AG09309 (cell line): ENCODE data around the gene CCDC124.
"Not testable (repeated sequence)": the region's sequence is repeated elsewhere in the genome, so short reads cannot be mapped to it uniquely, and the experiment has no call there.

ENCODE experiments used
- DNase-seq: peaks from one replicate; pipeline ENCODE4 v3.0.0-alpha.2; 2010; ENCODE audit warnings: low read depth
- H3K4me3 ChIP-seq: 2 replicates; pipeline ENCODE4 v1.5.1; 2011; ENCODE audit warnings: mild to moderate bottlenecking, low read depth, low read length, moderate library complexity; ENCODE audit not compliant: control insufficient read depth
- TF ChIP-seq, protein P1 (sequence below): IDR thresholded peaks from 2 replicates; pipeline ENCODE4 v1.5.1; 2011; ENCODE audit warnings: mild to moderate bottlenecking, low read depth, low read length, inconsistent platforms; ENCODE audit not compliant: insufficient read depth, control insufficient read depth; ENCODE audit errors: missing control alignments

Gene CCDC124

DNA sequence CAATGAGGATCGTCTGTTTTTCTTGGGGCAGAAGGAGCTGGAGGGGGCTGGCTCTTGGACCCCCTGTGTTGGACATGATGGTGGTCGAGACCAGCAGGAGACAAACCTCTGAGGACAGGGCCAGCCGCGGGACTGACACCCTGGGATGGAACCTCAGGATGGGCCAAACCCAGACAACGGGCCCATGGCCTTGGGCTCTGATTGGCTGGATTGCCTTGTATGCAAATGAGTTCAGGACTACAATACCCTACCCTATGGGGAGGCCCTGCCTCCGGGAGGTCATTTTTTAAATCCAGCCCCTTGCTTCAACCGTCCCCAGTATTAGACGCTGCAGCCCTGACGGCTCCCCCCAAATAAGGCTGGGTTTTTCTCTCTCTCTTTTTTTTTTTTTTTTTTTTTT lies 39.0 kb upstream of the CCDC124 start:
- no peak for DNase-seq
- TF ChIP-seq, protein P1, sequence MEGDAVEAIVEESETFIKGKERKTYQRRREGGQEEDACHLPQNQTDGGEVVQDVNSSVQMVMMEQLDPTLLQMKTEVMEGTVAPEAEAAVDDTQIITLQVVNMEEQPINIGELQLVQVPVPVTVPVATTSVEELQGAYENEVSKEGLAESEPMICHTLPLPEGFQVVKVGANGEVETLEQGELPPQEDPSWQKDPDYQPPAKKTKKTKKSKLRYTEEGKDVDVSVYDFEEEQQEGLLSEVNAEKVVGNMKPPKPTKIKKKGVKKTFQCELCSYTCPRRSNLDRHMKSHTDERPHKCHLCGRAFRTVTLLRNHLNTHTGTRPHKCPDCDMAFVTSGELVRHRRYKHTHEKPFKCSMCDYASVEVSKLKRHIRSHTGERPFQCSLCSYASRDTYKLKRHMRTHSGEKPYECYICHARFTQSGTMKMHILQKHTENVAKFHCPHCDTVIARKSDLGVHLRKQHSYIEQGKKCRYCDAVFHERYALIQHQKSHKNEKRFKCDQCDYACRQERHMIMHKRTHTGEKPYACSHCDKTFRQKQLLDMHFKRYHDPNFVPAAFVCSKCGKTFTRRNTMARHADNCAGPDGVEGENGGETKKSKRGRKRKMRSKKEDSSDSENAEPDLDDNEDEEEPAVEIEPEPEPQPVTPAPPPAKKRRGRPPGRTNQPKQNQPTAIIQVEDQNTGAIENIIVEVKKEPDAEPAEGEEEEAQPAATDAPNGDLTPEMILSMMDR: no peak
- no peak overlapping the region for H3K4me3 ChIP-seq

DNA sequence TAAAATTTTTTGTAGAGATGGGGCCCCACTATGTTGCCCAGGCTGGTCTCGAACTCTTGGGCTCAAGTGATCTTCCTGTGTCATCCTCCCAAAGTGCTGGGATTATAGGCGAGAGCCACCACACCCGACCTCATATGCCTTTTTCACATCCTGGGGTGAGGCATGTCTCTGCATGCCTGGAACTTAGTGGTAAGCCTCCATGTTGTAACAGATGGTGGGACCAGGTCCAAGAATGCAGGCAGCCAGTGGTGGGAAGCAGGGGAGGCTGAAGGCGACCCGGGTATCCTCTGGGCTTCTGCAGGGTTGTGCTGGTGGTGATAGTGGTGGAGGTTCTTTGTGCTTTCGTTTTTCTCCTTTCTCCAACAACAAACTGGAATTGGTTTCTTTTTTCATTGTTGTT lies 30.1 kb upstream of the CCDC124 start:
- no peak overlapping the region for H3K4me3 ChIP-seq
- TF ChIP-seq, protein P1: no peak
- peak; percentile 31 for DNase-seq

DNA sequence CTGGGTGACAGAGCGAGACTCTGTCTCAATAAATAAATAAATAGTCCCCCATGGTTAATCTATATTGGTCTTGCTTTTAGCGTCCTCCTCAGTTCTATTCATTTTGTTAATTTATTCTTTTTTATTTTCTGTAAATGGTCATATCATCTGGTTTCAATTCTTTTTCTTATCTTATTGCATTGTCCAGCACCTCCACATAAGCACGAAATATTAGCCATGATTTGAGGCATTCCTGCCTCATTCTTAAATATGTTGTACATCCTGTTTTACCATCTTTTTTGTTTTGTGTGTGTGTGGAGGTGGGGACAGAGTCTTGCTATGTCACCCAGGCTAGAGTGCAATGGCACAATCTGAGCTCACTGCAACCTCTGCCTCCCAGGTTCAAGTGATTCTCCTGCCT lies 24.6 kb upstream of the CCDC124 start:
- TF ChIP-seq, protein P1: no peak
- no peak for DNase-seq
- no peak overlapping the region for H3K4me3 ChIP-seq

DNA sequence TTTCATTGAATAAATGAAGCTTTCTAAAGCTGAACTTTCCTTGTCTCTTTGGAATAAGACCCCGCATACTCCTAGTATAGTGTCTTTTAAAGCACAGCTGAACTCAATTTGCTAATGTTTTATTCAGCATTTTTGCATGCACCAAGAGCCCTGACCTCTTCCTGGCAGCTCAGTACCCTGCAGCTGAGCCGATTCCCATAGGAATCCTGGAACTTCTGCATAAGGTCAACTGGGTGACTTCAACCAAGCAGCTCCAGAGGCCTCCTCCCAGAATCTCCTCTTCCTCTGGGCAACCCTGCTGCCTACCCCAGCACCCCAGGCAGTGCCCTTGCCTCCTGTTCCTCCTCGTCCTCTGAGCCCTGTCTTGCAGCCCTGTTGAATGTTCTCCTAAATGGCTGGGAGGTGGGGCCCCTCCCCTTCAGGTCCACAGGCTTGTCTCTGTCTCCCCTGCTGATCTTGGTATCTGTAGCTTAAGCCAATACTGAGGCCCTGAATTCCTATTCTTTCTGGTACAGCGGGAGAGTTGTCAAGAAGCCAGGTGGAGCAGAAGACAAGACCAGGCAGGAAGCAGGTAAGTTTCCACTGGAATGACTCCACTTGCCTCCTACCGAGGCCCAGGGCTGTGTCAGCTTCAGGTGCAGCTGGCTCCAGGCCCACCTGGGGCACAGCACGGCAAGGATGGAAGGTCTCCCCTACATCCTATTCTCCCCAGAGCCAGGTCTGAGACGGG lies 23.6 kb upstream of the CCDC124 start:
- DNase-seq: no peak
- no peak overlapping the region for H3K4me3 ChIP-seq
- TF ChIP-seq, protein P1: no peak

DNA sequence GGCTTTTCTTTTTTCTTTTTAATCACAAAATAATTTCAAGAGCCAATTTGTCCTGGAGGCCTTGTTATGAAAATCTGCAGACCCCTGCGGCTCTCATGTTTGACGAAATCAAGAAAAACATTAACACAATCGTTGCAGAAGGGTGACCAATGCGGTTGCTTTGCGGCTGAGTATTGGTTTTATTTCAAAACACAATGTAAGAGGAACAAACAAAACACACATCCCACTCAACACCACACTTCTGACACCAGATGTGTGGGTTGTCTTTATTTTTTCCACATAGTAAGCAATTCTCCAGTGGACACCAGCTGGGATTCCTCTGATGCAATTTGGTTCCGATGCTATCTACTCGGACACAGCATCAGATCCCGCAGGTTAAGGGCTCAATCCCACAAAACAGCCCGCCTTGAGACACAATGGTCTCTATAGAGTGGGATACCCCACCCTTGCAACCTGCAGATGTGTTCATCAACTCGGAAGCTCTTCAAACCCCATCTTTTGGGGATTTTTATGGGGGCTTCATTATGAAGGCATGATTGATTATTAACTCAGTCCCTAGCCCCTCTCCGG lies 21.9 kb upstream of the CCDC124 start:
- TF ChIP-seq, protein P1: no peak
- H3K4me3 ChIP-seq: no peak overlapping the region
- DNase-seq: no peak

DNA sequence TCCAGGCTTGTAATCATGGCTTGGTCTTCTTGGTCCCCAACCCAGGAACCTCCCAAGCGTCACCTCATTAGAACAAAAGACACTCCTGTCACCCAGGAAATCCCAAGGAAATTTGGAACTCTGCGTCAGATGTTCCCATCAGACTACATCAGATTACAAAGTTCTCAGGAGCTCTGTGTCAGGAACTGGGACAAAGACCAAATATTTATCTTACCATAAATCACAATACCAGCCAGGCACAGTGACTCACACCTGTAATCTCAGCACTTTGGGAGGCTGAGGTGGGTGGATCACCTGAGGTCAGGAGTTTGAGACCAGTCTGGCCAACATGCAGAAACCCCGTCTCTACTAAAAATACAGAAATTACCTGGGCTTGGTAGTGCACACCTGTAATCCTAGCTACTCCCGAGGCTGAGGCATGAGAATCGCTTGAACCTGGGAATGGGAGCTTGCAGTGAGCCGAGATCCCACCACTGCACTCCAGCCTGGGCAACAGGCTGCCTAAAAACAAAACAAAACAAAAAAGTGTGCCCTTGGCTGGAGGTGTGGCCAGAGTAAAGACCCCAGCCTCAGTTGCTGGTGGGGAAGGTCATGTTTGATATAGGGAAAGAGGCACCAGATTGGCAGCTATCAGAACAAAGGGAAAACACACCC lies 16.7 kb upstream of the CCDC124 start:
- TF ChIP-seq, protein P1: no peak
- H3K4me3 ChIP-seq: no peak overlapping the region
- DNase-seq: no peak

DNA sequence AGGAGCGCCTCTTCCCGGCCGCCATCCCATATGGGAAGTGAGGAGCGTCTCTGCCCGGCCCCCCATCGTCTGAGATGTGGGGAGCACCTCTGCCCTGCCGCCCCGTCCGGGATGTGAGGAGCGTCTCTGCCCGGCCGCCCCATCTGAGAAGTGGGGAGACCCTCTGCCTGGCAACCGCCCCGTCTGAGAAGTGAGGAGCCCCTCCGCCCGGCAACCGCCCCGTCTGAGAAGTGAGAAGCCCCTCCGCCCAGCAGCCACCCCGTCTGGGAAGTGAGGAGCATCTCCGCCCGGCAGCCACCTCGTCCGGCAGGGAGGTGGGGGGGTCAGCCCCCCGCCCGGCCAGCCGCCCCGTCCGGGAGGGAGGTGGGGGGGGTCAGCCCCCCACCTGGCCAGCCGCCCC lies 14.7 kb upstream of the CCDC124 start:
- H3K4me3 ChIP-seq, DNase-seq: not testable (repeated sequence)

DNA sequence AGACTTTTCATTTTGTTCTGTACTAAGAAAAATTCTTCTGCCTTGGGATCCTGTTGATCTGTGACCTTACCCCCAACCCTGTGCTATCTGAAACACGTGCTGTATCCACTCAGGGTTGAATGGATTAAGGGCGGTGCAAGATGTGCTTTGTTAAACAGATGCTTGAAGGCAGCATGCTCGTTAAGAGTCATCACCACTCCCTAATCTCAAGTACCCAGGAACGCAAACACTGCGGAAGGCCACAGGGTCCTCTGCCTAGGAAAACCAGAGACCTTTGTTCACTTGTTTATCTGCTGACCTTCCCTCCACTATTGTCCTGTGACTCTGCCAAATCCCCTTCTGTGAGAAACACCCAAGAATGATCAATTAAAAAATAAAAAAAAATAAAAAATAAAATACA lies 13.7 kb upstream of the CCDC124 start:
- not testable (repeated sequence) for DNase-seq

More for the DNA sequence above, 13.7 kb upstream of the CCDC124 start:
- not testable (repeated sequence) for H3K4me3 ChIP-seq
